PFSK-1 (cell line): ENCODE measurements around the gene TMEM72.

Experiments
- SIN3A ChIP-seq: IDR thresholded peaks from 2 replicates; pipeline ENCODE4 v1.6.1; 2012; ENCODE audit warnings: mild to moderate bottlenecking, low read length, moderate library complexity, borderline replicate concordance; ENCODE audit not compliant: insufficient read depth
- TAF1 ChIP-seq: IDR thresholded peaks from 2 replicates; pipeline ENCODE4 v1.6.1; 2012; ENCODE audit warnings: low read length, control low read depth, borderline replicate concordance; ENCODE audit not compliant: insufficient read depth
- TF ChIP-seq, protein P1 (sequence below), 2 experiments: IDR thresholded peaks; 2 replicates each; pipeline versions ENCODE4 v1.6.1 to v1.8.0; 2011 to 2012; ENCODE audit warnings: low read depth in 2 of 2, low read length in 2 of 2, control low read depth in 1 of 2, inconsistent platforms in 1 of 2, mild to moderate bottlenecking in 1 of 2, moderate library complexity in 1 of 2; ENCODE audit not compliant: insufficient read depth in 1 of 2

GRCh38 chr10:44948642-44949041 lies 37.5 kb downstream of the TMEM72 start:
- TF ChIP-seq SIN3A, result no peak
- TF ChIP-seq, protein P1, sequence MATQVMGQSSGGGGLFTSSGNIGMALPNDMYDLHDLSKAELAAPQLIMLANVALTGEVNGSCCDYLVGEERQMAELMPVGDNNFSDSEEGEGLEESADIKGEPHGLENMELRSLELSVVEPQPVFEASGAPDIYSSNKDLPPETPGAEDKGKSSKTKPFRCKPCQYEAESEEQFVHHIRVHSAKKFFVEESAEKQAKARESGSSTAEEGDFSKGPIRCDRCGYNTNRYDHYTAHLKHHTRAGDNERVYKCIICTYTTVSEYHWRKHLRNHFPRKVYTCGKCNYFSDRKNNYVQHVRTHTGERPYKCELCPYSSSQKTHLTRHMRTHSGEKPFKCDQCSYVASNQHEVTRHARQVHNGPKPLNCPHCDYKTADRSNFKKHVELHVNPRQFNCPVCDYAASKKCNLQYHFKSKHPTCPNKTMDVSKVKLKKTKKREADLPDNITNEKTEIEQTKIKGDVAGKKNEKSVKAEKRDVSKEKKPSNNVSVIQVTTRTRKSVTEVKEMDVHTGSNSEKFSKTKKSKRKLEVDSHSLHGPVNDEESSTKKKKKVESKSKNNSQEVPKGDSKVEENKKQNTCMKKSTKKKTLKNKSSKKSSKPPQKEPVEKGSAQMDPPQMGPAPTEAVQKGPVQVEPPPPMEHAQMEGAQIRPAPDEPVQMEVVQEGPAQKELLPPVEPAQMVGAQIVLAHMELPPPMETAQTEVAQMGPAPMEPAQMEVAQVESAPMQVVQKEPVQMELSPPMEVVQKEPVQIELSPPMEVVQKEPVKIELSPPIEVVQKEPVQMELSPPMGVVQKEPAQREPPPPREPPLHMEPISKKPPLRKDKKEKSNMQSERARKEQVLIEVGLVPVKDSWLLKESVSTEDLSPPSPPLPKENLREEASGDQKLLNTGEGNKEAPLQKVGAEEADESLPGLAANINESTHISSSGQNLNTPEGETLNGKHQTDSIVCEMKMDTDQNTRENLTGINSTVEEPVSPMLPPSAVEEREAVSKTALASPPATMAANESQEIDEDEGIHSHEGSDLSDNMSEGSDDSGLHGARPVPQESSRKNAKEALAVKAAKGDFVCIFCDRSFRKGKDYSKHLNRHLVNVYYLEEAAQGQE (IDR thresholded peaks at IDR 0.05; ENCODE audit: insufficient read depth in 1 of 2, low read depth in 2 of 2, low read length in 2 of 2), result no peak
- TF ChIP-seq TAF1, result no peak
